IMR-90 (cell line): ENCODE data around the gene RPL10A. TPM values are rescaled to one million over a fixed set of nuclear protein-coding genes. Genes with fewer than 3 reads are reported as not detected.

Experiments
- ATAC-seq: fragments of 200-7000 bp; cut with Tn5 transposase; 2 replicates; pipeline ENCODE4 v1.9.1; 2020; ENCODE audit warnings: low read depth, mild to moderate bottlenecking, moderate library complexity
- BruUV-seq: library from RNA; stranded (reverse); fragments of 400-500 nt; replicated peaks from 2 replicates; lab custom pipeline; 2021; lab: Mats Ljungman, UMichigan
- CTCF ChIA-PET: fragments of 300-600 bp; formaldehyde crosslinking; extraction: SDS; loops from one replicate; lab custom pipeline; 2021; ENCODE audit warnings: antibody characterized with exemption; lab: Yijun Ruan, JAX
- POLR2A ChIA-PET: fragments of 300-600 bp; sonication (Branson Sonifier 250); formaldehyde crosslinking; loops from one replicate; lab custom pipeline; 2022; ENCODE audit warnings: antibody characterized with exemption; ENCODE audit not compliant: unreplicated experiment; lab: Charles Lee
- DNase-seq: peaks from one replicate; pipeline ENCODE4 v3.0.0; 2013
- H2AFZ ChIP-seq: replicated peaks from 2 replicates; pipeline ENCODE3; 2013; ENCODE audit warnings: low read length, mild to moderate bottlenecking; ENCODE audit not compliant: poor library complexity
- H2AK5ac ChIP-seq: 2 replicates; pipeline ENCODE4 v1.6.1; 2013; ENCODE audit warnings: low read depth, low read length, inconsistent platforms
- H2AK9ac ChIP-seq: replicated peaks from 2 replicates; pipeline ENCODE3; 2013; ENCODE audit warnings: mild to moderate bottlenecking, low read depth, low read length, moderate library complexity; ENCODE audit not compliant: poor library complexity
- H2BK120ac ChIP-seq: 2 replicates; pipeline ENCODE4 v1.6.1; 2013; ENCODE audit warnings: low read depth, low read length, inconsistent platforms
- H2BK15ac ChIP-seq: 3 replicates; pipeline ENCODE4 v1.6.1; 2013; ENCODE audit warnings: low read depth, low read length, inconsistent platforms
- H2BK20ac ChIP-seq: 2 replicates; pipeline ENCODE4 v1.6.1; 2013; ENCODE audit warnings: low read depth, mild to moderate bottlenecking, inconsistent platforms, low read length, moderate library complexity
- H2BK5ac ChIP-seq: 2 replicates; pipeline ENCODE4 v1.6.1; 2013; ENCODE audit warnings: mild to moderate bottlenecking, low read depth, low read length, inconsistent platforms; ENCODE audit not compliant: poor library complexity, severe bottlenecking
- H3K14ac ChIP-seq: replicated peaks from 2 replicates; pipeline ENCODE4 v1.6.1; 2013; ENCODE audit warnings: low read depth, low read length, inconsistent platforms
- H3K18ac ChIP-seq: 2 replicates; pipeline ENCODE4 v1.6.1; 2013; ENCODE audit warnings: low read depth, low read length, control low read depth
- H3K23ac ChIP-seq: 2 replicates; pipeline ENCODE4 v1.6.1; 2013; ENCODE audit warnings: low read depth, low read length, inconsistent platforms
- H3K27ac ChIP-seq: 2 replicates; pipeline ENCODE4 v1.5.1; 2013; ENCODE audit warnings: mild to moderate bottlenecking, control low read depth, low read length; ENCODE audit not compliant: insufficient read depth
- H3K27me3 ChIP-seq: 2 replicates; pipeline ENCODE4 v1.6.1; 2013; ENCODE audit warnings: low read length; ENCODE audit not compliant: control insufficient read depth, insufficient read depth
- H3K36me3 ChIP-seq: 2 replicates; pipeline ENCODE4 v1.6.1; 2013; ENCODE audit warnings: low read length, mixed read lengths; ENCODE audit not compliant: control insufficient read depth, insufficient read depth
- H3K4ac ChIP-seq: 2 replicates; pipeline ENCODE4 v1.6.1; 2013; ENCODE audit warnings: low read depth, low read length, inconsistent platforms
- H3K4me1 ChIP-seq: 2 replicates; pipeline ENCODE4 v1.6.1; 2013; ENCODE audit warnings: low read length, mixed read lengths; ENCODE audit not compliant: control insufficient read depth, insufficient read depth
- H3K4me2 ChIP-seq: 2 replicates; pipeline ENCODE4 v1.6.1; 2013; ENCODE audit warnings: low read depth, mild to moderate bottlenecking, control low read depth, low read length, moderate library complexity
- H3K4me3 ChIP-seq: 2 replicates; pipeline ENCODE4 v1.5.1; 2013; ENCODE audit warnings: low read depth, mild to moderate bottlenecking, control low read depth, low read length, moderate library complexity; ENCODE audit not compliant: insufficient read depth
- H3K56ac ChIP-seq: 2 replicates; pipeline ENCODE4 v1.6.1; 2013; ENCODE audit warnings: low read length, inconsistent platforms; ENCODE audit not compliant: insufficient read depth; ENCODE audit errors: extremely low read depth
- H3K79me1 ChIP-seq, 2 experiments: 2 replicates each; pipeline ENCODE4 v1.6.1; 2013; ENCODE audit warnings: low read length in 2 of 2, inconsistent platforms in 1 of 2, low read depth in 1 of 2
- H3K9ac ChIP-seq: 2 replicates; pipeline ENCODE4 v1.6.1; 2013; ENCODE audit warnings: low read depth, low read length, control low read depth
- H3K9me1 ChIP-seq: 2 replicates; pipeline ENCODE4 v1.6.1; 2013; ENCODE audit warnings: low read length, inconsistent platforms; ENCODE audit not compliant: insufficient read depth
- H3K9me3 ChIP-seq: 2 replicates; pipeline ENCODE4 v1.6.1; 2013; ENCODE audit warnings: low read length; ENCODE audit not compliant: control insufficient read depth, insufficient read depth
- H4K20me1 ChIP-seq: 2 replicates; pipeline ENCODE4 v1.6.1; 2013; ENCODE audit warnings: low read length, inconsistent platforms; ENCODE audit not compliant: insufficient read depth
- H4K5ac ChIP-seq: 2 replicates; pipeline ENCODE4 v1.6.1; 2013; ENCODE audit warnings: mild to moderate bottlenecking, low read depth, low read length, control low read depth
- H4K8ac ChIP-seq, 2 experiments: 2 replicates each; pipeline ENCODE4 v1.6.1; 2013; ENCODE audit warnings: low read depth in 2 of 2, low read length in 2 of 2, control low read depth in 1 of 2, inconsistent platforms in 1 of 2
- H4K91ac ChIP-seq: 2 replicates; pipeline ENCODE4 v1.6.1; 2013; ENCODE audit warnings: low read depth, low read length, inconsistent platforms; ENCODE audit not compliant: insufficient read depth
- MAZ ChIP-seq: IDR thresholded peaks from 2 replicates; pipeline ENCODE4 v1.6.1; 2012; ENCODE audit warnings: low read depth, mild to moderate bottlenecking, low read length, improper control_type of control experiment, moderate library complexity, borderline replicate concordance
- MXI1 ChIP-seq: IDR thresholded peaks from 2 replicates; pipeline ENCODE4 v1.6.1; 2012; ENCODE audit warnings: low read depth, mild to moderate bottlenecking, low read length, moderate library complexity, borderline replicate concordance
- NFE2L2 ChIP-seq: fragments of 150-350 bp; IDR thresholded peaks from 2 replicates; pipeline ENCODE4 v1.6.1; 2016; ENCODE audit warnings: low read depth, mild to moderate bottlenecking, low read length
- POLR2A ChIP-seq: IDR thresholded peaks from 2 replicates; pipeline ENCODE4 v1.6.1; 2012; ENCODE audit warnings: mild to moderate bottlenecking, low read depth, low read length
- RFX5 ChIP-seq: IDR thresholded peaks from 2 replicates; pipeline ENCODE4 v1.8.0; 2012; ENCODE audit warnings: low read depth, mild to moderate bottlenecking, low read length, moderate library complexity
- WGBS, 2 experiments: methylation state at CpG; one replicate each; pipeline versions ENCODE4 v1.1.5 to v1.1.7; 2013; ENCODE audit warnings: missing lambda C conversion rate in 2 of 2; ENCODE audit not compliant: insufficient read length in 1 of 2; ENCODE audit errors: extremely low coverage in 2 of 2; 5-methylcytosine and 5-hydroxymethylcytosine counted together
- dilution Hi-C: fragments of 300-500 bp; cut with HindIII; formaldehyde crosslinking; loops from one replicate; pipeline ENCODE4 v1.14.3; 2018; ENCODE audit warnings: low sequenced_read_pairs; ENCODE audit not compliant: unreplicated experiment
- in situ Hi-C: fragments of 300-500 bp; cut with MboI; formaldehyde crosslinking; loops from 3 replicates; pipeline ENCODE4 v1.14.3; 2019; ENCODE audit warnings: low sequenced_read_pairs, inconsistent platforms, mixed read lengths
- intact Hi-C: fragments of 100-400 bp; cut with micrococcal nuclease; formaldehyde crosslinking; loops from 2 replicates; pipeline ENCODE4 v1.10.0; 2022
- polyA plus RNA-seq, 3 experiments: library from polyadenylated mRNA; depleted of rRNA; stranded (reverse); fragments of >200 nt; gene quantifications; 2 replicates each; pipeline ENCODE4 v1.2.3, GENCODE V29; 2012; ENCODE audit warnings: low replicate concordance in 1 of 3
- total RNA-seq: library from RNA; depleted of rRNA; stranded (reverse); fragments of >200 nt; gene quantifications from 2 replicates; pipeline ENCODE4 v1.2.3, GENCODE V29; 2012

RPL10A gene
- total and polyA plus RNA-seq, 2 of the 4 experiments (the other 2 are of a cell fraction) = 2,310 to 3,153 TPM

- Histone ChIP-seq H3K27ac (peak overlapping the region; percentile 98), H2BK15ac (peak overlapping the region; percentile 92; the same call in 1 of the 3 replicates), H3K27me3 (no peaks in the 10 kb centered on the region), H3K36me3 (peaks cover 10% of the 10 kb centered on the region; the same call in 1 of the 2 replicates), H3K14ac (peak overlapping the region; percentile 97), H3K9me1 (peaks cover 40% of the 10 kb centered on the region), H2AK9ac (peak overlapping the region; percentile 96), H3K23ac (peak overlapping the region; percentile 94), H2BK120ac (peak overlapping the region; percentile 96), H3K18ac (peak overlapping the region; percentile 97), H3K4me1 (peaks cover 74% of the 10 kb centered on the region), H2AFZ (peak overlapping the region; percentile 85), H3K9ac (peak overlapping the region; percentile 94), H3K56ac (peak overlapping the region; percentile 96), H3K4me2 (peak overlapping the region; percentile 80), H2AK5ac (peak overlapping the region; percentile 98), H4K5ac (peak overlapping the region; percentile 96), H3K4me3 (no peak overlapping the region), H2BK5ac (peak overlapping the region; percentile 95), H4K20me1 (peaks cover 31% of the 10 kb centered on the region), H2BK20ac (peak overlapping the region; percentile 53), H4K91ac (peak overlapping the region; percentile 97), H4K8ac (peak overlapping the region; percentile 64 to 93), H3K4ac (peak overlapping the region; percentile 97), H3K9me3 (no peaks in the 10 kb centered on the region), H3K79me1 (peaks cover 37 to 96% of the 10 kb centered on the region in 2 experiments)
- dilution Hi-C loops = no loop called here
- ChIA-PET POLR2A (interaction anchor here (0.6 kb wide), 2 partner anchors 29 to 79 kb away, joined by 3 to 4 read pairs; no protein-coding TSS in a partner anchor), CTCF (interaction anchor here (0.6 to 1.3 kb wide), 2 partner anchors 7 to 8 kb away, joined by 3 read pairs; no protein-coding TSS in a partner anchor)
- no TSS peak for BruUV-seq
- intact Hi-C loops = no loop called here
- no CpG with 5 or more reads among the region's 28 CpGs for WGBS, 2 experiments
- peak; percentile 75 for ATAC-seq
- TF ChIP-seq MXI1 (peak; percentile 9; the same call in 1 of the 2 replicates), MAZ (peak; percentile 81; the same call in 1 of the 2 replicates), POLR2A (0 out of 2 replicates have a peak, but pooled peaks have one; percentile 24), NFE2L2 (no peak), RFX5 (no peak)
- in situ Hi-C loops = no loop called here
- peak; percentile 81 for DNase-seq
These were observed 22.0 kb downstream of the RPL10A start for GRCh38 chr6:35489995-35490791.
